Mesenchymal stem cell (in vitro differentiated cells and primary cell): ENCODE results near the gene DPP6.

Source experiments
- DNase-seq: peaks from one replicate; pipeline ENCODE4 v3.0.0-alpha.2; 2013
- H2AFZ ChIP-seq: one replicate; pipeline ENCODE4 v1.6.1; 2013; ENCODE audit warnings: low read depth, mild to moderate bottlenecking, control low read depth, inconsistent platforms, low read length, moderate library complexity
- H2AK5ac ChIP-seq: 2 replicates; pipeline ENCODE4 v1.6.1; 2013; ENCODE audit warnings: low read length, moderate library complexity, mild to moderate bottlenecking, inconsistent platforms; ENCODE audit not compliant: severe bottlenecking
- H2BK120ac ChIP-seq: one replicate; pipeline ENCODE4 v1.6.1; 2013; ENCODE audit warnings: low read depth, mild to moderate bottlenecking, inconsistent platforms, low read length, moderate library complexity
- H2BK12ac ChIP-seq, 2 experiments: one replicate each; pipeline ENCODE4 v1.6.1; 2013; ENCODE audit warnings: inconsistent platforms in 2 of 2, low read length in 2 of 2, mild to moderate bottlenecking in 2 of 2, moderate library complexity in 2 of 2, control low read depth in 1 of 2
- H2BK15ac ChIP-seq: one replicate; pipeline ENCODE4 v1.6.1; 2013; ENCODE audit warnings: mild to moderate bottlenecking, low read depth, inconsistent platforms; ENCODE audit not compliant: poor library complexity, severe bottlenecking
- H2BK5ac ChIP-seq: 2 replicates; pipeline ENCODE4 v1.6.1; 2013; ENCODE audit warnings: low read depth, mild to moderate bottlenecking, low read length, control low read depth, inconsistent platforms; ENCODE audit not compliant: poor library complexity, severe bottlenecking
- H3K14ac ChIP-seq, 2 experiments: one replicate each; pipeline ENCODE4 v1.6.1; 2013; ENCODE audit warnings: inconsistent platforms in 2 of 2, low read length in 2 of 2, control low read depth in 1 of 2, mild to moderate bottlenecking in 1 of 2, moderate library complexity in 1 of 2
- H3K18ac ChIP-seq, 2 experiments: one replicate each; pipeline ENCODE4 v1.6.1; 2013; ENCODE audit warnings: inconsistent platforms in 2 of 2, low read length in 2 of 2, control low read depth in 1 of 2, low read depth in 1 of 2, mild to moderate bottlenecking in 1 of 2
- H3K23ac ChIP-seq, 2 experiments: one replicate each; pipeline ENCODE4 v1.6.1; 2013; ENCODE audit warnings: inconsistent platforms in 2 of 2, low read length in 2 of 2, mild to moderate bottlenecking in 2 of 2, moderate library complexity in 2 of 2, control low read depth in 1 of 2
- H3K27ac ChIP-seq: 2 replicates; pipeline ENCODE4 v1.5.1; 2013; ENCODE audit warnings: mild to moderate bottlenecking, moderate library complexity, low read length, control low read depth, inconsistent platforms; ENCODE audit not compliant: poor library complexity, severe bottlenecking
- H3K27me3 ChIP-seq, 2 experiments: 2 replicates each; pipeline versions ENCODE4 v1.6.1 to v1.7.0; 2013; ENCODE audit warnings: low read length in 2 of 2, mild to moderate bottlenecking in 2 of 2, moderate library complexity in 2 of 2, control low read depth in 1 of 2, inconsistent platforms in 1 of 2; ENCODE audit not compliant: control insufficient read depth in 1 of 2, insufficient read depth in 1 of 2
- H3K36me3 ChIP-seq, 2 experiments: 2 replicates each; pipeline versions ENCODE4 v1.6.1 to v1.7.0; 2013; ENCODE audit warnings: low read length in 2 of 2, control low read depth in 1 of 2, inconsistent platforms in 1 of 2, low read depth in 1 of 2, mild to moderate bottlenecking in 1 of 2; ENCODE audit not compliant: insufficient read depth in 2 of 2, control insufficient read depth in 1 of 2
- H3K4ac ChIP-seq, 2 experiments: one replicate each; pipeline ENCODE4 v1.6.1; 2013; ENCODE audit warnings: inconsistent platforms in 2 of 2, low read length in 2 of 2, mild to moderate bottlenecking in 2 of 2, moderate library complexity in 2 of 2, control low read depth in 1 of 2, low read depth in 1 of 2
- H3K4me1 ChIP-seq: 2 replicates; pipeline ENCODE4 v1.6.1; 2013; ENCODE audit warnings: low read depth, low read length, control low read depth; ENCODE audit not compliant: control insufficient read depth, insufficient read depth
- H3K4me2 ChIP-seq: 2 replicates; pipeline ENCODE4 v1.6.1; 2013; ENCODE audit warnings: low read length, mild to moderate bottlenecking, inconsistent platforms; ENCODE audit not compliant: poor library complexity, severe bottlenecking
- H3K4me3 ChIP-seq, 2 experiments: 2 replicates each; pipeline versions ENCODE4 v1.5.1 to v1.7.0; 2013; ENCODE audit warnings: low read length in 2 of 2, mild to moderate bottlenecking in 2 of 2, control low read depth in 1 of 2, low read depth in 1 of 2; ENCODE audit not compliant: insufficient read depth in 1 of 2
- H3K79me1 ChIP-seq: replicated peaks from 2 replicates; pipeline ENCODE4 v1.6.1; 2013; ENCODE audit warnings: mild to moderate bottlenecking, control low read depth, low read length, inconsistent platforms; ENCODE audit not compliant: poor library complexity, severe bottlenecking
- H3K9ac ChIP-seq: 2 replicates; pipeline ENCODE4 v1.7.0; 2013; ENCODE audit warnings: mild to moderate bottlenecking, low read length, moderate library complexity
- H3K9me3 ChIP-seq: 2 replicates; pipeline ENCODE4 v1.7.0; 2013; ENCODE audit warnings: mild to moderate bottlenecking, low read length; ENCODE audit not compliant: control insufficient read depth
- H4K8ac ChIP-seq: one replicate; pipeline ENCODE4 v1.6.1; 2013; ENCODE audit warnings: inconsistent platforms, mild to moderate bottlenecking, low read length, moderate library complexity
- H4K91ac ChIP-seq: one replicate; pipeline ENCODE4 v1.6.1; 2013; ENCODE audit warnings: mild to moderate bottlenecking, low read length, inconsistent platforms
- WGBS: methylation state at CpG from one replicate; pipeline ENCODE4 v1.1.7; 2013; ENCODE audit warnings: mixed read lengths; 5-methylcytosine and 5-hydroxymethylcytosine counted together

The DPP6 gene

DNA sequence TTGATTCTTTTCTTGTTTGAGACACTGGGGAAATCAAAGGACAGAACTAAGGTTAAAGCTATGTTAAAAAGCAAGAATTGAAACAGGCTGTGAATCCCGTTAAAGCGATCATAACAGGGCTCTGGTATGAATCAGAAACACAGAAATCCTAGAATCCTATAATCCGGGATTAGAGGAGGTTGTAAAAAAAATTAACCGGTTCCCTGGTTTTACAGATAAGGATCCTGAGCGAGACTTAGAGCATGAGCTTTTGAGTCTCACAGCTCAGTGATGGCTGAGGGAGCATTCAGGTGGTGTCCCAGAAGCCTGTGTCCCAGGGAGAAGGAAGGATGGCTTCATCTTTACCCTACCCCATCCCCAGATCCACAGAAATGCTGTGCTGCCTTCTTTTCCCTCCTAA, 489.4 kb downstream of the DPP6 start:
- H3K4me2 ChIP-seq, result no peak overlapping the region
- no peak overlapping the region for H3K4ac ChIP-seq
- H2AK5ac ChIP-seq, result no peak overlapping the region
- H3K4me1 ChIP-seq, result no peaks in the 10 kb centered on the region
- no peak for DNase-seq
- no peak overlapping the region for H2BK120ac ChIP-seq
- no peak overlapping the region for H3K9ac ChIP-seq
- H2BK15ac ChIP-seq, result no peak overlapping the region
- 89% methylated on average over 5 of the region's 5 CpGs for WGBS
- no peak overlapping the region for H4K91ac ChIP-seq
- no peaks in the 10 kb centered on the region for H3K36me3 ChIP-seq
- no peaks in the 10 kb centered on the region for H3K27me3 ChIP-seq
- H2BK12ac ChIP-seq, result no peak overlapping the region
- H3K14ac ChIP-seq, result no peak overlapping the region
- H3K79me1 ChIP-seq, result no peaks in the 10 kb centered on the region
- H4K8ac ChIP-seq, result no peak overlapping the region
- no peak overlapping the region for H2AFZ ChIP-seq
- H3K4me3 ChIP-seq, result no peak overlapping the region
- H3K9me3 ChIP-seq, result peaks cover 1% of the 10 kb centered on the region
- H3K18ac ChIP-seq, result no peak overlapping the region
- no peak overlapping the region for H3K23ac ChIP-seq
- H2BK5ac ChIP-seq, result no peak overlapping the region
- H3K27ac ChIP-seq, result no peak overlapping the region

- Histone ChIP-seq H3K4me3 (no peak overlapping the region), H3K9me3 (peaks cover 14% of the 10 kb centered on the region), H2BK12ac (no peak overlapping the region), H2BK120ac (no peak overlapping the region), H3K4me2 (no peak overlapping the region), H3K23ac (no peak overlapping the region), H3K4me1 (no peaks in the 10 kb centered on the region), H3K27ac (no peak overlapping the region), H3K4ac (no peak overlapping the region), H3K27me3 (no peaks in the 10 kb centered on the region), H4K8ac (no peak overlapping the region), H4K91ac (no peak overlapping the region), H3K36me3 (no peaks in the 10 kb centered on the region), H2AFZ (no peak overlapping the region), H3K79me1 (no peaks in the 10 kb centered on the region), H2BK5ac (no peak overlapping the region), H2BK15ac (no peak overlapping the region), H2AK5ac (no peak overlapping the region), H3K9ac (no peak overlapping the region), H3K14ac (no peak overlapping the region), H3K18ac (no peak overlapping the region)
- DNase-seq, result no peak
- WGBS, result 70% methylated on average over 9 of the region's 9 CpGs
Measured at GRCh38 chr7:154546946-154547587, 494.9 kb downstream of the DPP6 start.

GRCh38 chr7:154553711-154554265, 501.6 kb downstream of the DPP6 start:
- no peak overlapping the region for H2BK15ac ChIP-seq
- DNase-seq, result no peak
- no peak overlapping the region for H3K14ac ChIP-seq
- no peak overlapping the region for H2BK12ac ChIP-seq
- no peak overlapping the region for H3K4me3 ChIP-seq
- H2BK120ac ChIP-seq, result no peak overlapping the region
- no peak overlapping the region for H3K23ac ChIP-seq
- no peak overlapping the region for H3K27ac ChIP-seq
- H2AFZ ChIP-seq, result no peak overlapping the region
- no peaks in the 10 kb centered on the region for H3K36me3 ChIP-seq
- H4K8ac ChIP-seq, result no peak overlapping the region
- H3K18ac ChIP-seq, result no peak overlapping the region
- no peak overlapping the region for H2AK5ac ChIP-seq
- no peak overlapping the region for H3K4ac ChIP-seq
- no peaks in the 10 kb centered on the region for H3K4me1 ChIP-seq
- no peak overlapping the region for H3K9ac ChIP-seq
- H2BK5ac ChIP-seq, result no peak overlapping the region
- no peaks in the 10 kb centered on the region for H3K27me3 ChIP-seq
- H4K91ac ChIP-seq, result no peak overlapping the region
- peaks cover 28% of the 10 kb centered on the region for H3K9me3 ChIP-seq
- H3K79me1 ChIP-seq, result no peaks in the 10 kb centered on the region
- 78% methylated on average over 9 of the region's 10 CpGs for WGBS
- H3K4me2 ChIP-seq, result no peak overlapping the region

DNA sequence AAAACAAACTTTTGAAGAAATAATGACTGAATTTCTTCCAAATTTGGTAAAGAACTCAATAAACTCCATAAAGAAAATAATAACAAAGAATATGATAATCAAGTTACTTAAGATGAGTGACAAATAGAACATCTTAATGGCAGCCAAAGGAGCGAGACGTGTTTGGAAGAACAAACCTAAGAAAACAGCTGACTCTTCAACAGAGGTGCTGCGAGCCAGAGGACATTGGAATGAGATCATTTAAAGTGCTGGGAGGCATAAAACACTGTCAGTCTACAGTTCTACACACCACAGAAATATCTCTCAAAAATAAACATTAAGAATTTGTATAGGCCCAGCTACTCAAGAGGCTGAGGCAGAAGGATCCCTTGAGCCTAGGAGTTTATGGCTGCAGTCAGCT, 507.3 kb downstream of the DPP6 start:
- H2AFZ ChIP-seq, result no peak overlapping the region
- no peak overlapping the region for H3K4me2 ChIP-seq
- no peak overlapping the region for H3K4ac ChIP-seq
- H3K18ac ChIP-seq, result no peak overlapping the region
- no peaks in the 10 kb centered on the region for H3K79me1 ChIP-seq
- no peak overlapping the region for H2BK15ac ChIP-seq
- H3K27me3 ChIP-seq, result no peaks in the 10 kb centered on the region
- 75% methylated on average over 2 of the region's 3 CpGs for WGBS
- no peak overlapping the region for H3K9ac ChIP-seq
- no peaks in the 10 kb centered on the region for H3K4me1 ChIP-seq
- no peak for DNase-seq
- H2BK5ac ChIP-seq, result no peak overlapping the region
- no peaks in the 10 kb centered on the region for H3K36me3 ChIP-seq
- no peak overlapping the region for H2AK5ac ChIP-seq
- no peak overlapping the region for H4K91ac ChIP-seq
- H2BK120ac ChIP-seq, result no peak overlapping the region
- H4K8ac ChIP-seq, result no peak overlapping the region
- no peak overlapping the region for H3K27ac ChIP-seq
- H3K23ac ChIP-seq, result no peak overlapping the region
- H3K9me3 ChIP-seq, result peaks cover 27% of the 10 kb centered on the region
- no peak overlapping the region for H2BK12ac ChIP-seq
- H3K14ac ChIP-seq, result no peak overlapping the region
- no peak overlapping the region for H3K4me3 ChIP-seq
